Stimulated activated memory B cell treated with anti-CD40 and anti-IgM and Interleukin-4, amounts not matched to agents 10 μg/mL and 1 μg/mL and 100 μg/mL, for 72 hours (primary cell): ENCODE measurements around the gene S100A2.
A peak's percentile ranks its signal among the peaks of the same experiment; 100 is the strongest.
"Not testable (repeated sequence)": the region's sequence is repeated elsewhere in the genome, so short reads cannot be mapped to it uniquely, and the experiment has no call there.

Experiments used
- ATAC-seq: fragments of 150-1000 bp; cut with Tn5 transposase; 2 replicates; pipeline ENCODE4 v1.10.0; 2021
- H3K27ac Mint-ChIP-seq: one replicate; pipeline ENCODE4 v1.8.0; 2022; ENCODE audit warnings: mild to moderate bottlenecking, mixed read lengths
- H3K27me3 Mint-ChIP-seq: one replicate; pipeline ENCODE4 v1.8.0; 2022; ENCODE audit warnings: mixed read lengths
- H3K36me3 Mint-ChIP-seq: one replicate; pipeline ENCODE4 v1.8.0; 2022; ENCODE audit warnings: mixed read lengths
- H3K4me1 Mint-ChIP-seq: one replicate; pipeline ENCODE4 v1.8.0; 2022; ENCODE audit warnings: mixed read lengths
- H3K4me3 Mint-ChIP-seq: one replicate; pipeline ENCODE4 v1.8.0; 2022; ENCODE audit warnings: mild to moderate bottlenecking, moderate library complexity, mixed read lengths
- H3K9me3 Mint-ChIP-seq: one replicate; pipeline ENCODE4 v1.8.0; 2022; ENCODE audit warnings: mixed read lengths

The S100A2 gene

GRCh38 chr1:153536012-153536670 lies 29.5 kb downstream of the S100A2 start:
- peaks cover 62% of the 10 kb centered on the region for H3K4me1 Mint-ChIP-seq
- H3K9me3 Mint-ChIP-seq: no peaks in the 10 kb centered on the region
- H3K36me3 Mint-ChIP-seq: peaks cover 6% of the 10 kb centered on the region
- H3K27me3 Mint-ChIP-seq: no peaks in the 10 kb centered on the region
- peak overlapping the region; percentile 85 for H3K4me3 Mint-ChIP-seq
- ATAC-seq: peak; percentile 88
- peak overlapping the region; percentile 95 for H3K27ac Mint-ChIP-seq

- Mint-ChIP-seq H3K27ac (peak within 1 kb of the TSS; percentile 95), H3K9me3 (no peaks in the 10 kb centered on the region), H3K36me3 (peaks cover 6% of the 10 kb centered on the region), H3K4me3 (peak within 1 kb of the TSS; percentile 85), H3K27me3 (no peaks in the 10 kb centered on the region), H3K4me1 (peaks cover 55% of the 10 kb centered on the region)
- peak; percentile 68 for ATAC-seq
These were observed 30.2 kb downstream of the S100A2 start, which contains the start of gene S100A6 for GRCh38 chr1:153535242-153536011. S100A6 (minus strand) TSS chr1:153535991; CDS start chr1:153535339, 652 bp downstream.

- peak overlapping the region; percentile 85 for H3K4me3 Mint-ChIP-seq
- H3K27ac Mint-ChIP-seq: peak overlapping the region; percentile 95
- H3K27me3 Mint-ChIP-seq: no peaks in the 10 kb centered on the region
- H3K36me3 Mint-ChIP-seq: peaks cover 6% of the 10 kb centered on the region
- peaks cover 50% of the 10 kb centered on the region for H3K4me1 Mint-ChIP-seq
- no peak for ATAC-seq
- no peaks in the 10 kb centered on the region for H3K9me3 Mint-ChIP-seq
These were observed 30.8 kb downstream of the S100A2 start for GRCh38 chr1:153534925-153535241.

GRCh38 chr1:153534226-153534924 lies 31.3 kb downstream of the S100A2 start:
- H3K4me1 Mint-ChIP-seq: peaks cover 45% of the 10 kb centered on the region
- peak overlapping the region; percentile 95 for H3K27ac Mint-ChIP-seq
- H3K4me3 Mint-ChIP-seq: peak overlapping the region; percentile 85
- H3K36me3 Mint-ChIP-seq: peaks cover 6% of the 10 kb centered on the region
- no peaks in the 10 kb centered on the region for H3K27me3 Mint-ChIP-seq
- H3K9me3 Mint-ChIP-seq: no peaks in the 10 kb centered on the region
- no peak for ATAC-seq

- no peak for ATAC-seq
- Mint-ChIP-seq H3K9me3 (no peaks in the 10 kb centered on the region), H3K27me3 (no peaks in the 10 kb centered on the region), H3K4me1 (peaks cover 44% of the 10 kb centered on the region), H3K36me3 (peaks cover 6% of the 10 kb centered on the region), H3K27ac (no peak overlapping the region), H3K4me3 (no peak overlapping the region)
These were observed 31.9 kb downstream of the S100A2 start for GRCh38 chr1:153533689-153534201.

GRCh38 chr1:153532769-153533599 lies 32.7 kb downstream of the S100A2 start:
- Mint-ChIP-seq H3K36me3 (peaks cover 6% of the 10 kb centered on the region), H3K27ac (peak overlapping the region; percentile 48), H3K27me3 (no peaks in the 10 kb centered on the region), H3K4me3 (peak overlapping the region; percentile 30), H3K4me1 (peaks cover 44% of the 10 kb centered on the region), H3K9me3 (no peaks in the 10 kb centered on the region)
- ATAC-seq: no peak

GRCh38 chr1:153532181-153532580 lies 33.5 kb downstream of the S100A2 start:
- H3K27me3 Mint-ChIP-seq: no peaks in the 10 kb centered on the region
- peaks cover 6% of the 10 kb centered on the region for H3K36me3 Mint-ChIP-seq
- no peak for ATAC-seq
- peak overlapping the region; percentile 48 for H3K27ac Mint-ChIP-seq
- peaks cover 44% of the 10 kb centered on the region for H3K4me1 Mint-ChIP-seq
- H3K9me3 Mint-ChIP-seq: no peaks in the 10 kb centered on the region
- no peak overlapping the region for H3K4me3 Mint-ChIP-seq

GRCh38 chr1:153531638-153532037 lies 34.0 kb downstream of the S100A2 start:
- peaks cover 6% of the 10 kb centered on the region for H3K36me3 Mint-ChIP-seq
- no peak overlapping the region for H3K4me3 Mint-ChIP-seq
- ATAC-seq: no peak
- H3K27ac Mint-ChIP-seq: no peak overlapping the region
- no peaks in the 10 kb centered on the region for H3K9me3 Mint-ChIP-seq
- H3K4me1 Mint-ChIP-seq: peaks cover 40% of the 10 kb centered on the region
- no peaks in the 10 kb centered on the region for H3K27me3 Mint-ChIP-seq

- Mint-ChIP-seq H3K27ac (no peak overlapping the region), H3K4me1 (peaks cover 7% of the 10 kb centered on the region)
- no peak for ATAC-seq
These were observed 38.0 kb downstream of the S100A2 start for GRCh38 chr1:153527683-153528040.

GRCh38 chr1:153527023-153527682 lies 38.5 kb downstream of the S100A2 start:
- Mint-ChIP-seq H3K27me3 (no peaks in the 10 kb centered on the region), H3K4me1 (peaks cover 2% of the 10 kb centered on the region), H3K27ac (no peak overlapping the region), H3K4me3 (no peak overlapping the region), H3K9me3 (no peaks in the 10 kb centered on the region), H3K36me3 (no peaks in the 10 kb centered on the region)
- ATAC-seq: no peak

More at GRCh38 chr1:153527683-153528040, 38.0 kb downstream of the S100A2 start:
- Mint-ChIP-seq H3K9me3 (no peaks in the 10 kb centered on the region), H3K36me3 (no peaks in the 10 kb centered on the region), H3K4me3 (no peak overlapping the region), H3K27me3 (no peaks in the 10 kb centered on the region)

GRCh38 chr1:153526132-153526543 lies 39.5 kb downstream of the S100A2 start:
- Mint-ChIP-seq H3K9me3 (no peaks in the 10 kb centered on the region), H3K27me3 (no peaks in the 10 kb centered on the region), H3K27ac (no peak overlapping the region), H3K4me1 (no peaks in the 10 kb centered on the region), H3K4me3 (no peak overlapping the region), H3K36me3 (no peaks in the 10 kb centered on the region)
- no peak for ATAC-seq

- Mint-ChIP-seq H3K36me3 (no peaks in the 10 kb centered on the region), H3K9me3 (no peaks in the 10 kb centered on the region), H3K4me1 (no peaks in the 10 kb centered on the region), H3K4me3 (no peak overlapping the region), H3K27me3 (peaks cover 2% of the 10 kb centered on the region), H3K27ac (no peak overlapping the region)
- no peak for ATAC-seq
These were observed 40.4 kb downstream of the S100A2 start for GRCh38 chr1:153525088-153525728.

- not testable (repeated sequence) for ATAC-seq, H3K27ac Mint-ChIP-seq, H3K4me3 Mint-ChIP-seq, H3K4me1 Mint-ChIP-seq, H3K36me3 Mint-ChIP-seq, H3K9me3 Mint-ChIP-seq, H3K27me3 Mint-ChIP-seq
These were observed 43.1 kb downstream of the S100A2 start for GRCh38 chr1:153522353-153523048.
